HEK293T (cell line): ENCODE data around the gene LGALS3BP.

ENCODE experiments used
- ARNT ChIP-seq: fragments of 450-650 bp; IDR thresholded peaks from 2 replicates; pipeline ENCODE4 v1.6.1; 2017; ENCODE audit warnings: mild to moderate bottlenecking
- BHLHE40 ChIP-seq: fragments of 450-650 bp; IDR thresholded peaks from 2 replicates; pipeline ENCODE4 v1.6.1; 2016; ENCODE audit warnings: mild to moderate bottlenecking, moderate library complexity, borderline replicate concordance
- CTBP1 ChIP-seq: fragments of 450-650 bp; IDR thresholded peaks from 2 replicates; pipeline ENCODE4 v1.6.1; 2016; ENCODE audit warnings: borderline replicate concordance
- ELF4 ChIP-seq: fragments of 450-650 bp; IDR thresholded peaks from 2 replicates; pipeline ENCODE4 v1.6.1; 2017; ENCODE audit warnings: antibody characterized with exemption
- FOXA1 ChIP-seq: fragments of 450-650 bp; IDR thresholded peaks from 2 replicates; pipeline ENCODE4 v1.6.1; 2016; ENCODE audit warnings: mild to moderate bottlenecking
- FOXM1 ChIP-seq: fragments of 450-650 bp; IDR thresholded peaks from 2 replicates; pipeline ENCODE4 v1.6.1; 2017; ENCODE audit warnings: mild to moderate bottlenecking, borderline replicate concordance
- HDGF ChIP-seq: fragments of 450-650 bp; IDR thresholded peaks from 2 replicates; pipeline ENCODE4 v1.6.1; 2017; ENCODE audit warnings: antibody characterized with exemption, borderline replicate concordance
- LEF1 ChIP-seq: fragments of 450-650 bp; IDR thresholded peaks from 2 replicates; pipeline ENCODE4 v1.6.1; 2017; ENCODE audit warnings: mild to moderate bottlenecking, borderline replicate concordance
- PKNOX1 ChIP-seq: fragments of 450-650 bp; IDR thresholded peaks from 2 replicates; pipeline ENCODE4 v1.6.1; 2016
- SP1 ChIP-seq: fragments of 450-650 bp; IDR thresholded peaks from 2 replicates; pipeline ENCODE4 v1.6.1; 2017
- SUZ12 ChIP-seq: fragments of 450-650 bp; IDR thresholded peaks from 2 replicates; pipeline ENCODE4 v1.6.1; 2016; ENCODE audit warnings: mild to moderate bottlenecking
- TARDBP ChIP-seq: fragments of 450-650 bp; IDR thresholded peaks from 2 replicates; pipeline ENCODE4 v1.6.1; 2016
- ZNF384 ChIP-seq: fragments of 450-650 bp; IDR thresholded peaks from 2 replicates; pipeline ENCODE4 v1.6.1; 2016

GRCh38 chr17:79002291-79002690 is 22.6 kb upstream of the LGALS3BP start:
- TF ChIP-seq HDGF (no peak), LEF1 (no peak), FOXA1 (no peak), BHLHE40 (no peak), PKNOX1 (no peak), ARNT (no peak), ELF4 (no peak), SUZ12 (no peak), FOXM1 (no peak), SP1 (no peak), ZNF384 (no peak), TARDBP (no peak), CTBP1 (no peak)
